Measurements from ENCODE around the gene MMP24. TPM values are rescaled to one million over a fixed set of nuclear protein-coding genes. Genes with fewer than 3 reads are reported as not detected.

Gene MMP24
- total and polyA plus RNA-seq, 2 of the 13 experiments (the other 11 are each of a cell fraction or from before 2014, with no cell fraction given) = 0.29 to 0.35 TPM

- TF ChIP-seq ZNF275 (CRISPR knock-in tag; IDR thresholded peaks at IDR 0.05; ENCODE audit: borderline replicate concordance) (no peak), RAD51 (IDR thresholded peaks at IDR 0.05; ENCODE audit: borderline replicate concordance) (no peak), ZNF414 (CRISPR knock-in tag; IDR thresholded peaks at IDR 0.05) (peak; percentile 95), ZBTB25 (CRISPR knock-in tag; IDR thresholded peaks at IDR 0.05) (no peak), ZNF724P (CRISPR knock-in tag; IDR thresholded peaks at IDR 0.05; ENCODE audit: borderline replicate concordance) (no peak; the same call in 1 of the 2 replicates), RNF219 (CRISPR knock-in tag; IDR thresholded peaks at IDR 0.05) (no peak), ZNF17 (CRISPR knock-in tag; IDR thresholded peaks at IDR 0.05) (no peak), BRCA1 (CRISPR knock-in tag; IDR thresholded peaks at IDR 0.05) (no peak), REPIN1 (CRISPR knock-in tag; IDR thresholded peaks at IDR 0.05; ENCODE audit: borderline replicate concordance, low read depth) (peak; percentile 85; the same call in 1 of the 2 replicates), SOX5 (CRISPR knock-in tag; IDR thresholded peaks at IDR 0.05; ENCODE audit: borderline replicate concordance) (peak; percentile 63), ZNF557 (CRISPR knock-in tag; IDR thresholded peaks at IDR 0.05) (no peak), SRY (CRISPR knock-in tag; IDR thresholded peaks at IDR 0.05) (peak; percentile 39; the same call in 1 of the 2 replicates), HBP1 (CRISPR knock-in tag; IDR thresholded peaks at IDR 0.05; ENCODE audit: low read depth) (peak; percentile 93), ZNF235 (CRISPR knock-in tag; IDR thresholded peaks at IDR 0.05; ENCODE audit: borderline replicate concordance) (no peak), ZNF776 (CRISPR knock-in tag; IDR thresholded peaks at IDR 0.05) (no peak), PRDM15 (CRISPR knock-in tag; IDR thresholded peaks at IDR 0.05) (0 out of 2 replicates have a peak, but pooled peaks have one; percentile 14), ZFP62 (CRISPR knock-in tag; IDR thresholded peaks at IDR 0.05) (no peak), ZFP36L2 (CRISPR knock-in tag; IDR thresholded peaks at IDR 0.05) (no peak)
These were observed 59.8 kb downstream of the MMP24 start (continued) for GRCh38 chr20:35286077-35286898.

Data from HepG2 (cell line).